ENCODE results near the gene NACC1. TPM values are rescaled to one million over a fixed set of nuclear protein-coding genes. Genes with fewer than 3 reads are reported as not detected.

The NACC1 gene
- total RNA-seq, 3 donors from 2014 or later (not counting 1 experiment from before 2014, with no cell fraction given) = 41.2 to 48.7 (median 43.4) TPM

- peaks cover 60% of the 10 kb centered on the region for H3K4me1 ChIP-seq (ENCODE audit: control insufficient read depth, insufficient read depth, low read length)
- intact Hi-C loops (cut with micrococcal nuclease) = loop anchor here (5.0 to 10.0 kb wide), 4 partner anchors 52 to 1220 kb away; partner anchors contain the start of genes JUNB, LYL1 and ZNF564
- H3K27ac Mint-ChIP-seq = peak overlapping the region; percentile 99
- no peaks in the 10 kb centered on the region for H3K27me3 ChIP-seq (ENCODE audit: control insufficient read depth, insufficient read depth, low read length)
- peak overlapping the region; percentile 100 for H3K4me3 ChIP-seq (ENCODE audit: low read length)
- H3K36me3 ChIP-seq (ENCODE audit: control insufficient read depth, insufficient read depth, low read length) = peaks cover 7% of the 10 kb centered on the region
- H3K9me3 ChIP-seq (ENCODE audit: control insufficient read depth, insufficient read depth, low read length) = no peaks in the 10 kb centered on the region
- 0% methylated on average over 18 of the region's 21 CpGs for WGBS (ENCODE audit: insufficient coverage)
- H3K27me3 Mint-ChIP-seq (ENCODE audit: low read depth in 2 of 2) = peaks cover 0 to 3% of the 10 kb centered on the region in 2 donors
- ATAC-seq = peak in 1 of 3 donors; percentile 1
- DNase-seq = peak; percentile 68 to 71
- TF ChIP-seq CTCF (IDR thresholded peaks at IDR 0.05) = no peak
- peak overlapping the region; percentile 90 for H3K27ac ChIP-seq (ENCODE audit: low read length)
- H3K36me3 Mint-ChIP-seq = peaks cover 20% of the 10 kb centered on the region
- no peaks in the 10 kb centered on the region for H3K9me3 Mint-ChIP-seq
- peak overlapping the region; percentile 99 for H3K4me3 Mint-ChIP-seq
- H3K4me1 Mint-ChIP-seq = peaks cover 71 to 88% of the 10 kb centered on the region in 2 donors
Measured at GRCh38 chr19:13154241-13154778, 36.2 kb downstream of the NACC1 start.

- ATAC-seq (peak; percentile 23 to 48 (median 38)), DNase-seq (peak; percentile 84 to 92)
- H3K9me3 ChIP-seq (ENCODE audit: control insufficient read depth, insufficient read depth, low read length) = no peaks in the 10 kb centered on the region
- peak overlapping the region; percentile 90 for H3K27ac ChIP-seq (ENCODE audit: low read length)
- Mint-ChIP-seq H3K36me3 (peaks cover 20% of the 10 kb centered on the region), H3K9me3 (no peaks in the 10 kb centered on the region), H3K27me3 (ENCODE audit: low read depth in 2 of 2) (peaks cover 0 to 3% of the 10 kb centered on the region in 2 donors), H3K27ac (peak overlapping the region; percentile 99), H3K4me1 (peaks cover 70 to 85% of the 10 kb centered on the region in 2 donors), H3K4me3 (peak overlapping the region; percentile 99)
- H3K4me1 ChIP-seq (ENCODE audit: control insufficient read depth, insufficient read depth, low read length) = peaks cover 59% of the 10 kb centered on the region
- peak overlapping the region; percentile 100 for H3K4me3 ChIP-seq (ENCODE audit: low read length)
- peak; percentile 35 for TF ChIP-seq CTCF (IDR thresholded peaks at IDR 0.05)
- intact Hi-C loops (cut with micrococcal nuclease) = loop anchor here (1.0 to 10.0 kb wide), 6 partner anchors 12 to 1220 kb away; partner anchors contain the start of genes JUNB, LYL1 and ZNF564
- no peaks in the 10 kb centered on the region for H3K27me3 ChIP-seq (ENCODE audit: control insufficient read depth, insufficient read depth, low read length)
- WGBS (ENCODE audit: insufficient coverage) = under 1% methylated on average over 24 of the region's 24 CpGs
- H3K36me3 ChIP-seq (ENCODE audit: control insufficient read depth, insufficient read depth, low read length) = peaks cover 7% of the 10 kb centered on the region
Measured at GRCh38 chr19:13154911-13155471, 36.9 kb downstream of the NACC1 start.

DNA sequence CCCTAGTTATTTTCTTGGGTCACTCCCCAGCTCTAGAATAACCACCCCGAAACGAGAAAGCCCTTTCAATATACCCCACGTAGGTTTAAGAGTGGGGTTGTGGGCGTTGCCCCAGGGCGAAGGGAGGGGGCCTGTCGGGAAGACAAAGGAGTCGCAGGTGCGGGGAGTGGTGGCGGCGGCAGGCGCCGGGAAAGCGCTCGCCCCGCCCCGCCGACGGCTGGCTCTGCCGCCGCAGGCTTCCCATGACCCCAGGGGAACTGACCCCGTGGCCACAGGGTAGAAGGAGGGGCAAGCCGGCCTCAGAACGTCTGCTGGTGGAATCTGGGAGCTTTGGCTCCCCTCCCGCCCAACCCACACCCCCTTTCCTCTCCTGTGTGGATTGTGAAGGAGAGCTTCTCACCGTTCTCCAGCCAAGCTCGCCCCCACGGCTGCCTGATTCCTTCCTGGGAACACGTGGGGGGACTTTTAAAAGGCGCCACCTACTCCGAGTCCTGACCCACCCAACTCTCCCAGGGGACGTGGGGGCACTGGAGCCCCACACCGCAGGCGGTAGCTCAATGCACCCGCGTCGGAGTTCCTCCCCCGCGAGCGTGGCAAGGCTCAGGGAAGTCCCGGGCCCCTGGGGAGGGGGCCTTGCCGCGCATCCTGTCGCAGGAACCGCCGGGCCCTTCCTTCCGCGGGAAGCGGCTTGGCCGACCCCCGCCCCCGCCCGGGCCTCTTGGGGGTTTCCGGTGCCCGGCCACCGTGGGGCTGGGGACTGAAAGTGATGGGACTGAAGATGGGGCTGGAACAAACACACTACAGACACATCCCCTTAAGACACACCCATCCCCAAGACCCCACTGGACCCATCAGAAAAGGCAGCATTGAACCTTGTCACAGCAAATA lies 37.7 kb downstream of the NACC1 start:
- no peaks in the 10 kb centered on the region for H3K9me3 ChIP-seq (ENCODE audit: control insufficient read depth, insufficient read depth, low read length)
- WGBS (ENCODE audit: insufficient coverage) = 0% methylated on average over 48 of the region's 55 CpGs
- H3K36me3 ChIP-seq (ENCODE audit: control insufficient read depth, insufficient read depth, low read length) = peaks cover 7% of the 10 kb centered on the region
- peaks cover 66 to 80% of the 10 kb centered on the region in 2 donors for H3K4me1 Mint-ChIP-seq
- no peaks in the 10 kb centered on the region for H3K27me3 ChIP-seq (ENCODE audit: control insufficient read depth, insufficient read depth, low read length)
- intact Hi-C loops (cut with micrococcal nuclease) = loop anchor here (1.0 to 10.0 kb wide), 4 partner anchors 12 to 1219 kb away; partner anchors contain the start of gene JUNB
- DNase-seq (peak; percentile 77 to 90), ATAC-seq (peak; percentile 17 to 45 (median 32))
- H3K4me3 Mint-ChIP-seq = peak overlapping the region; percentile 99
- peaks cover 20% of the 10 kb centered on the region for H3K36me3 Mint-ChIP-seq
- peaks cover 59% of the 10 kb centered on the region for H3K4me1 ChIP-seq (ENCODE audit: control insufficient read depth, insufficient read depth, low read length)
- peaks cover 0 to 3% of the 10 kb centered on the region in 2 donors for H3K27me3 Mint-ChIP-seq (ENCODE audit: low read depth in 2 of 2)
- H3K4me3 ChIP-seq (ENCODE audit: low read length) = peak overlapping the region; percentile 100
- H3K27ac Mint-ChIP-seq = peak overlapping the region; percentile 99
- no peak for TF ChIP-seq CTCF (IDR thresholded peaks at IDR 0.05)
- H3K27ac ChIP-seq (ENCODE audit: low read length) = peak overlapping the region; percentile 90
- H3K9me3 Mint-ChIP-seq = no peaks in the 10 kb centered on the region
